Stomach (tissue), 9 donors: Measurements from ENCODE around the gene ARHGAP12. TPM values are rescaled to one million over a fixed set of nuclear protein-coding genes. Genes with fewer than 3 reads are reported as not detected.
"Not testable (repeated sequence)": the region's sequence is repeated elsewhere in the genome, so short reads cannot be mapped to it uniquely, and the experiment has no call there.

Experiments used
- DNase-seq, 2 donors: peaks; one replicate each; pipeline versions ENCODE4 v3.0.0 to v3.0.0-alpha.2; 2013 to 2019
- H3K27ac ChIP-seq, 5 donors: fragments of 200-600 bp in 4 of 5; sonication (generic) in 4 of 5; one replicate each; pipeline ENCODE4 v1.5.1; 2013 to 2019; ENCODE audit warnings: mild to moderate bottlenecking in 1 of 5, moderate library complexity in 1 of 5
- H3K27me3 ChIP-seq, 3 donors: fragments of 200-600 bp; sonication (generic); one replicate each; pipeline ENCODE4 v1.5.1; 2017 to 2019; ENCODE audit warnings: mixed run types in 1 of 3
- H3K36me3 ChIP-seq, 4 donors: fragments of 200-600 bp; sonication (generic); 1 replicate in 3 of 4; 2 replicates in 1 of 4; pipeline ENCODE4 v1.5.1; 2016 to 2019
- H3K4me1 ChIP-seq, 4 donors: fragments of 200-600 bp; sonication (generic); one replicate each; pipeline ENCODE4 v1.5.1; 2016 to 2019
- H3K4me3 ChIP-seq, 4 donors: fragments of 200-600 bp; sonication (generic) in 3 of 4; one replicate each; pipeline ENCODE4 v1.5.1; 2016 to 2019; ENCODE audit warnings: mild to moderate bottlenecking in 1 of 4
- H3K9me3 ChIP-seq, 4 donors: fragments of 200-600 bp; sonication (generic); one replicate each; pipeline ENCODE4 v1.5.1; 2016 to 2019
- CTCF ChIP-seq, 7 experiments: fragments of 450-650 bp in 4 of 7; fragments of 200-600 bp in 3 of 7; sonication (generic) in 3 of 7; IDR thresholded peaks; one replicate each; pipeline ENCODE4 v1.5.1; 2016 to 2019; ENCODE audit warnings: antibody characterized with exemption in 7 of 7, control low read depth in 2 of 7, mild to moderate bottlenecking in 1 of 7
- EP300 ChIP-seq: sonication (generic); formaldehyde crosslinking; IDR thresholded peaks from one replicate; pipeline ENCODE4 v1.6.1; 2017; ENCODE audit warnings: antibody characterized with exemption
- POLR2A ChIP-seq, 4 donors: fragments of 450-650 bp; IDR thresholded peaks; one replicate each; pipeline ENCODE4 v1.6.1; 2016; ENCODE audit warnings: antibody characterized with exemption in 4 of 4, control low read depth in 2 of 4, mild to moderate bottlenecking in 1 of 4, moderate library complexity in 1 of 4
- POLR2AphosphoS5 ChIP-seq, 3 donors: sonication (generic); formaldehyde crosslinking; IDR thresholded peaks; one replicate each; pipeline ENCODE4 v1.6.1; 2016; ENCODE audit warnings: antibody characterized with exemption in 3 of 3
- WGBS, 5 donors: extraction: QIAGEN DNeasy Blood & Tissue Kit in 3 of 5; methylation state at CpG; one replicate each; pipeline versions ENCODE4 v1.1.5 to v1.1.7; 2013 to 2018; 5-methylcytosine and 5-hydroxymethylcytosine counted together
- intact Hi-C: fragments of 100-400 bp; cut with DNase I; formaldehyde crosslinking; loops from one replicate; pipeline ENCODE4 v1.15.1; 2023; ENCODE audit warnings: low total_unique reads
- polyA plus RNA-seq, 3 donors: library from polyadenylated mRNA; stranded (reverse); fragments of 200-250 nt; gene quantifications; one replicate each; pipeline ENCODE4 v1.2.3, GENCODE V29; 2013
- total RNA-seq, 5 donors: library from RNA; depleted of rRNA; stranded (reverse); fragments of >200 nt; gene quantifications; one replicate each; pipeline versions ENCODE4 v1.1.0 to v1.2.3, GENCODE V29; 2014 to 2016
- donor health status: healthy with polysubstance abuse.
- donor health status: Bipolar disorder and iron deficiency.
- donor health status: healthy.

Gene ARHGAP12
- total and polyA plus RNA-seq, 8 donors = 9.8 to 343 (median 27.9) TPM

GRCh38 chr10:31975157-31975765 is 46.6 kb upstream of the ARHGAP12 start:
- Histone ChIP-seq H3K4me3 (no peak overlapping the region), H3K36me3 (no peaks in the 10 kb centered on the region), H3K9me3 (no peaks in the 10 kb centered on the region), H3K27ac (no peak overlapping the region), H3K27me3 (no peaks in the 10 kb centered on the region), H3K4me1 (peaks cover 0 to 29% (median 0%) of the 10 kb centered on the region in 4 donors)
- intact Hi-C loops = no loop called here
- DNase-seq = no peak
- no peak for TF ChIP-seq POLR2AphosphoS5 (IDR thresholded peaks at IDR 0.05)
- no peak for TF ChIP-seq EP300
- no peak for TF ChIP-seq CTCF (IDR thresholded peaks at IDR 0.05)
- no peak for TF ChIP-seq POLR2A (IDR thresholded peaks at IDR 0.05)
- 86 to 92% (median 90%) methylated on average over 6 of the region's 6 CpGs for WGBS, 5 donors

- H3K27ac ChIP-seq = no peak overlapping the region
- peaks cover 0 to 29% (median 0%) of the 10 kb centered on the region in 4 donors for H3K4me1 ChIP-seq
- TF ChIP-seq EP300 (no peak), POLR2AphosphoS5 (IDR thresholded peaks at IDR 0.05) (no peak), CTCF (IDR thresholded peaks at IDR 0.05) (no peak), POLR2A (IDR thresholded peaks at IDR 0.05) (no peak)
- H3K4me3 ChIP-seq = no peak overlapping the region
- no peaks in the 10 kb centered on the region for H3K9me3 ChIP-seq
- no peaks in the 10 kb centered on the region for H3K36me3 ChIP-seq
- no peak for DNase-seq
- intact Hi-C loops = no loop called here
- H3K27me3 ChIP-seq = no peaks in the 10 kb centered on the region
- WGBS, 5 donors = 83 to 89% (median 86%) methylated on average over 4 of the region's 4 CpGs
Observed at GRCh38 chr10:31974434-31975124, 45.9 kb upstream of the ARHGAP12 start.

GRCh38 chr10:31972519-31973041 is 43.9 kb upstream of the ARHGAP12 start:
- H3K27me3 ChIP-seq = no peaks in the 10 kb centered on the region
- H3K4me3 ChIP-seq = no peak overlapping the region
- H3K36me3 ChIP-seq = no peaks in the 10 kb centered on the region
- no peak overlapping the region for H3K27ac ChIP-seq
- peak in 1 of 2 donors; percentile 8 for DNase-seq
- no peaks in the 10 kb centered on the region for H3K9me3 ChIP-seq
- intact Hi-C loops = no loop called here
- TF ChIP-seq EP300 = no peak
- no peak for TF ChIP-seq POLR2AphosphoS5 (IDR thresholded peaks at IDR 0.05)
- TF ChIP-seq CTCF (IDR thresholded peaks at IDR 0.05) = no peak
- peaks cover 0 to 23% (median 0%) of the 10 kb centered on the region in 4 donors for H3K4me1 ChIP-seq
- 42 to 65% (median 46%) methylated on average over 9 of the region's 9 CpGs for WGBS, 5 donors

- H3K27me3 ChIP-seq, H3K4me3 ChIP-seq, H3K27ac ChIP-seq, intact Hi-C loops, H3K36me3 ChIP-seq, DNase-seq, H3K9me3 ChIP-seq: not testable (repeated sequence)
- peaks cover 0 to 12% (median 0%) of the 10 kb centered on the region in 4 donors for H3K4me1 ChIP-seq
- WGBS, 5 donors = no CpG with 5 or more reads among the region's 32 CpGs
Observed at GRCh38 chr10:31969847-31970246, 41.2 kb upstream of the ARHGAP12 start.

- no peaks in the 10 kb centered on the region for H3K36me3 ChIP-seq
- no peak for DNase-seq
- intact Hi-C loops = no loop called here
- no peak for TF ChIP-seq POLR2A (IDR thresholded peaks at IDR 0.05)
- TF ChIP-seq POLR2AphosphoS5 (IDR thresholded peaks at IDR 0.05) = no peak
- TF ChIP-seq CTCF (IDR thresholded peaks at IDR 0.05) = no peak
- TF ChIP-seq EP300 = no peak
- peaks cover 8 to 33% (median 8%) of the 10 kb centered on the region in 4 donors for H3K4me1 ChIP-seq
- 71 to 88% (median 81%) methylated on average over 1 of the region's 1 CpG; no CpG with 5 or more reads in 1 of the 5 donors for WGBS, 5 donors
- no peak overlapping the region for H3K27ac ChIP-seq
- H3K9me3 ChIP-seq = no peaks in the 10 kb centered on the region
- H3K4me3 ChIP-seq = no peak overlapping the region
- H3K27me3 ChIP-seq = no peaks in the 10 kb centered on the region
Observed at GRCh38 chr10:31963589-31963980, 35.0 kb upstream of the ARHGAP12 start.
